Panc1 (cell line): Measurements from ENCODE around the gene IMP4. TPM values are rescaled to one million over a fixed set of nuclear protein-coding genes. Genes with fewer than 3 reads are reported as not detected.

ENCODE experiments used
- ATAC-seq: fragments of 200-7000 bp; cut with Tn5 transposase; 2 replicates; pipeline ENCODE4 v1.9.1; 2020; ENCODE audit warnings: mild to moderate bottlenecking, moderate library complexity
- BruUV-seq: library from RNA; stranded (reverse); fragments of 400-500 nt; replicated peaks from 2 replicates; lab custom pipeline; 2021; lab: Mats Ljungman, UMichigan
- CTCF ChIA-PET: fragments of 300-600 bp; sonication (Branson Sonifier 250); formaldehyde crosslinking; loops from one replicate; lab custom pipeline; 2022; ENCODE audit warnings: antibody characterized with exemption; lab: Charles Lee
- POLR2A ChIA-PET: fragments of 300-600 bp; sonication (Branson Sonifier 250); formaldehyde crosslinking; loops from one replicate; lab custom pipeline; 2022; ENCODE audit warnings: antibody characterized with exemption; lab: Charles Lee
- DNase-seq: peaks from one replicate; pipeline ENCODE4 v3.0.0-alpha.2; 2010; ENCODE audit warnings: low read depth, low spot score
- H3K27ac ChIP-seq: 2 replicates; pipeline ENCODE4 v1.5.1; 2011; ENCODE audit warnings: mild to moderate bottlenecking, low read length, inconsistent platforms
- H3K27me3 ChIP-seq: fragments of 200-500 bp; sonication (Bioruptor generic); 2 replicates; pipeline ENCODE4 v1.6.0; 2014; ENCODE audit warnings: low read length, inconsistent platforms; ENCODE audit not compliant: control insufficient read depth, insufficient read depth
- H3K36me3 ChIP-seq: fragments of 200-500 bp; sonication (Bioruptor generic); 2 replicates; pipeline ENCODE4 v1.5.1; 2014; ENCODE audit warnings: inconsistent platforms, mild to moderate bottlenecking, low read length, moderate library complexity; ENCODE audit not compliant: control insufficient read depth, insufficient read depth
- H3K4me1 ChIP-seq: 2 replicates; pipeline ENCODE4 v1.5.1; 2011; ENCODE audit warnings: inconsistent platforms, mild to moderate bottlenecking, low read length, moderate library complexity; ENCODE audit not compliant: control insufficient read depth, insufficient read depth
- H3K4me3 ChIP-seq, 2 experiments: 2 replicates each; pipeline ENCODE4 v1.5.1; 2011 to 2012; ENCODE audit warnings: low read depth in 2 of 2, low read length in 2 of 2, mild to moderate bottlenecking in 2 of 2, inconsistent platforms in 1 of 2, moderate library complexity in 1 of 2
- H3K9me3 ChIP-seq: fragments of 200-500 bp; sonication (Bioruptor generic); 2 replicates; pipeline ENCODE4 v1.5.1; 2014; ENCODE audit warnings: low read depth, mild to moderate bottlenecking, inconsistent platforms, low read length, moderate library complexity; ENCODE audit not compliant: control insufficient read depth, insufficient read depth
- CTCF ChIP-seq: fragments of 450-650 bp; IDR thresholded peaks from 2 replicates; pipeline ENCODE4 v1.5.1; 2017; ENCODE audit warnings: mild to moderate bottlenecking
- POLR2AphosphoS5 ChIP-seq: IDR thresholded peaks from 2 replicates; pipeline ENCODE4 v1.6.1; 2012; ENCODE audit warnings: mild to moderate bottlenecking, low read depth, low read length, moderate library complexity
- REST ChIP-seq, 2 experiments: IDR thresholded peaks; 2 replicates each; pipeline ENCODE4 v1.6.1; 2011 to 2012; ENCODE audit warnings: low read depth in 2 of 2, control low read depth in 1 of 2, low read length in 1 of 2, mild to moderate bottlenecking in 1 of 2, moderate library complexity in 1 of 2; ENCODE audit not compliant: insufficient read depth in 1 of 2
- SIN3A ChIP-seq: IDR thresholded peaks from 2 replicates; pipeline ENCODE4 v1.6.1; 2012; ENCODE audit warnings: low read depth, mild to moderate bottlenecking, low read length, moderate library complexity, borderline replicate concordance; ENCODE audit not compliant: insufficient read depth
- TCF7L2 ChIP-seq: IDR thresholded peaks from 2 replicates; pipeline ENCODE4 v1.6.1; 2011; ENCODE audit warnings: mild to moderate bottlenecking, low read depth, low read length, inconsistent platforms
- in situ Hi-C: cut with HindIII; loops from 2 replicates; pipeline ENCODE4 v1.10.0; 2016; ENCODE audit warnings: low sequenced_read_pairs, low pct_unique_long_range_greater_than_20kb
- intact Hi-C: fragments of 100-400 bp; cut with micrococcal nuclease; formaldehyde crosslinking; loops from one replicate; pipeline ENCODE4 v1.10.0; 2022; ENCODE audit not compliant: unreplicated experiment
- total RNA-seq: library from RNA; stranded (reverse); gene quantifications from one replicate; pipeline ENCODE4 v1.2.1, GENCODE V29; 2021; ENCODE audit not compliant: unreplicated experiment

The IMP4 gene
- total RNA-seq, 1 experiment from 2014 or later, result 104 TPM

- DNase-seq (no peak), ATAC-seq (no peak)
- Histone ChIP-seq H3K36me3 (no peaks in the 10 kb centered on the region), H3K27ac (no peak overlapping the region), H3K27me3 (peaks cover 26% of the 10 kb centered on the region), H3K4me3 (no peak overlapping the region), H3K9me3 (no peaks in the 10 kb centered on the region), H3K4me1 (no peaks in the 10 kb centered on the region)
- TF ChIP-seq CTCF (no peak), REST (IDR thresholded peaks at IDR 0.05; ENCODE audit: insufficient read depth in 1 of 2, low read depth in 2 of 2, low read length in 1 of 2) (no peak), POLR2AphosphoS5 (no peak), TCF7L2 (no peak), SIN3A (no peak)
- no TSS peak for BruUV-seq
- POLR2A ChIA-PET, result no interaction called here
- intact Hi-C loops, result no loop called here
- in situ Hi-C loops, result no loop called here
- CTCF ChIA-PET, result no interaction called here
These were observed 41.7 kb upstream of the IMP4 start for GRCh38 chr2:130300970-130301348.

- CTCF ChIA-PET, result no interaction called here
- BruUV-seq, result no TSS peak
- Histone ChIP-seq H3K36me3 (no peaks in the 10 kb centered on the region), H3K9me3 (no peaks in the 10 kb centered on the region), H3K27me3 (peaks cover 15% of the 10 kb centered on the region), H3K27ac (no peak overlapping the region), H3K4me1 (no peaks in the 10 kb centered on the region), H3K4me3 (no peak overlapping the region)
- TF ChIP-seq POLR2AphosphoS5 (no peak), SIN3A (no peak), CTCF (no peak), REST (IDR thresholded peaks at IDR 0.05; ENCODE audit: insufficient read depth in 1 of 2, low read depth in 2 of 2, low read length in 1 of 2) (no peak), TCF7L2 (no peak)
- in situ Hi-C loops, result no loop called here
- intact Hi-C loops, result no loop called here
- POLR2A ChIA-PET, result no interaction called here
- ATAC-seq, result peak; percentile 42; the same call in 1 of the 2 replicates
- DNase-seq, result no peak
These were observed 40.4 kb upstream of the IMP4 start for GRCh38 chr2:130302164-130302886.
